OCI-LY1 (cell line): ENCODE data around the gene C1GALT1C1L.

Source experiments
- H2AFZ ChIP-seq: fragments of 200-600 bp; sonication (generic), shearing (Covaris generic); 2 replicates; pipeline ENCODE4 v1.6.0; 2014; ENCODE audit warnings: antibody characterized with exemption, mild to moderate bottlenecking, low read length
- H3F3A ChIP-seq: fragments of 200-600 bp; sonication (generic), shearing (Covaris generic); 2 replicates; pipeline ENCODE4 v1.6.0; 2014; ENCODE audit warnings: mild to moderate bottlenecking, antibody characterized with exemption, low read length, moderate library complexity; ENCODE audit not compliant: insufficient read depth
- H3K27ac ChIP-seq: fragments of 200-600 bp; sonication (generic); 2 replicates; pipeline ENCODE4 v1.5.1; 2014; ENCODE audit warnings: low read length, mixed run types, mild to moderate bottlenecking, low read depth; ENCODE audit not compliant: poor library complexity, severe bottlenecking
- H3K27me3 ChIP-seq: fragments of 200-600 bp; sonication (generic); 2 replicates; pipeline ENCODE4 v1.6.0; 2014; ENCODE audit warnings: antibody characterized with exemption, mild to moderate bottlenecking, low read length, moderate library complexity; ENCODE audit not compliant: insufficient read depth
- H3K36me3 ChIP-seq: fragments of 200-600 bp; sonication (generic); 2 replicates; pipeline ENCODE4 v1.6.1; 2014; ENCODE audit warnings: mild to moderate bottlenecking, antibody characterized with exemption, low read length, moderate library complexity, mixed read lengths; ENCODE audit not compliant: insufficient read depth
- H3K4me1 ChIP-seq: fragments of 200-600 bp; sonication (generic); 2 replicates; pipeline ENCODE4 v1.5.1; 2014; ENCODE audit warnings: mild to moderate bottlenecking, low read length, moderate library complexity; ENCODE audit not compliant: insufficient read depth, severe bottlenecking
- H3K4me2 ChIP-seq: fragments of 200-600 bp; sonication (generic), shearing (Covaris generic); 2 replicates; pipeline ENCODE4 v1.6.1; 2014; ENCODE audit warnings: low read length
- H3K4me3 ChIP-seq: fragments of 200-600 bp; sonication (generic); 2 replicates; pipeline ENCODE4 v1.5.1; 2014; ENCODE audit warnings: low read length, low read depth, mild to moderate bottlenecking, mixed read lengths; ENCODE audit not compliant: poor library complexity, severe bottlenecking
- H3K79me2 ChIP-seq: fragments of 200-600 bp; shearing (Covaris generic); 2 replicates; pipeline ENCODE4 v1.6.1; 2016; ENCODE audit warnings: mixed run types, low read length, mixed read lengths; ENCODE audit not compliant: insufficient read depth
- H3K9ac ChIP-seq: fragments of 200-600 bp; sonication (generic), shearing (Covaris generic); 2 replicates; pipeline ENCODE4 v1.6.1; 2014; ENCODE audit warnings: mild to moderate bottlenecking, low read length, mixed read lengths
- H3K9me2 ChIP-seq: fragments of 200-600 bp; sonication (generic), shearing (Covaris generic); 2 replicates; pipeline ENCODE4 v1.6.1; 2014; ENCODE audit warnings: low read depth, mild to moderate bottlenecking, low read length, mixed read lengths
- H3K9me3 ChIP-seq: fragments of 200-600 bp; shearing (Covaris generic); 2 replicates; pipeline ENCODE4 v1.6.1; 2014; ENCODE audit warnings: low read length, mixed read lengths
- H4K20me1 ChIP-seq: fragments of 200-600 bp; sonication (generic), shearing (Covaris generic); 2 replicates; pipeline ENCODE4 v1.6.0; 2016; ENCODE audit warnings: mild to moderate bottlenecking, low read length; ENCODE audit not compliant: insufficient read depth
- CTCF ChIP-seq: fragments of 200-600 bp; sonication (generic), shearing (Covaris generic); IDR thresholded peaks from 2 replicates; pipeline ENCODE4 v1.5.1; 2017; ENCODE audit warnings: mild to moderate bottlenecking, antibody characterized with exemption, low read length, moderate library complexity, mixed read lengths
- EZH2 ChIP-seq: fragments of 200-600 bp; sonication (generic), shearing (Covaris generic); IDR thresholded peaks from 2 replicates; pipeline ENCODE4 v1.8.0; 2017; ENCODE audit warnings: borderline replicate concordance, mixed run types, mild to moderate bottlenecking, antibody characterized with exemption, low read length, moderate library complexity, mixed read lengths

The C1GALT1C1L gene

GRCh38 chr2:43714164-43714563 is 37.9 kb upstream of the C1GALT1C1L start:
- H3K4me1 ChIP-seq: no peaks in the 10 kb centered on the region
- no peaks in the 10 kb centered on the region for H4K20me1 ChIP-seq
- no peak overlapping the region for H3K27ac ChIP-seq
- no peaks in the 10 kb centered on the region for H3K27me3 ChIP-seq
- no peak overlapping the region for H3K9ac ChIP-seq
- no peak overlapping the region for H3K4me2 ChIP-seq
- no peak for TF ChIP-seq EZH2
- TF ChIP-seq CTCF: no peak
- H3K4me3 ChIP-seq: no peak overlapping the region
- no peaks in the 10 kb centered on the region for H3K36me3 ChIP-seq
- H3K9me2 ChIP-seq: no peaks in the 10 kb centered on the region
- H3F3A ChIP-seq: no peaks in the 10 kb centered on the region
- H3K79me2 ChIP-seq: no peaks in the 10 kb centered on the region
- H3K9me3 ChIP-seq: no peaks in the 10 kb centered on the region
- H2AFZ ChIP-seq: no peak overlapping the region

- Histone ChIP-seq H3K4me2 (no peak overlapping the region), H3K4me3 (no peak overlapping the region), H3K4me1 (no peaks in the 10 kb centered on the region), H3K79me2 (no peaks in the 10 kb centered on the region), H4K20me1 (no peaks in the 10 kb centered on the region), H3F3A (no peaks in the 10 kb centered on the region), H3K9ac (no peak overlapping the region), H3K27ac (no peak overlapping the region), H3K27me3 (0 out of 2 replicates have a peak, but pooled peaks cover 3% of the 10 kb centered on the region), H3K9me3 (no peaks in the 10 kb centered on the region), H3K36me3 (no peaks in the 10 kb centered on the region), H2AFZ (no peak overlapping the region), H3K9me2 (no peaks in the 10 kb centered on the region)
- TF ChIP-seq EZH2 (no peak), CTCF (no peak)
Observed at GRCh38 chr2:43710866-43711265, 34.6 kb upstream of the C1GALT1C1L start.

- Histone ChIP-seq H3K4me1 (no peaks in the 10 kb centered on the region), H3K9me3 (no peaks in the 10 kb centered on the region), H3K9me2 (no peaks in the 10 kb centered on the region), H3K36me3 (no peaks in the 10 kb centered on the region), H3K79me2 (no peaks in the 10 kb centered on the region), H3K4me2 (no peak overlapping the region), H3F3A (no peaks in the 10 kb centered on the region), H2AFZ (no peak overlapping the region), H3K27ac (no peak overlapping the region), H3K27me3 (0 out of 2 replicates have a peak, but pooled peaks cover 3% of the 10 kb centered on the region), H3K4me3 (no peak overlapping the region), H4K20me1 (no peaks in the 10 kb centered on the region), H3K9ac (no peak overlapping the region)
- no peak for TF ChIP-seq EZH2
- no peak for TF ChIP-seq CTCF
Observed at GRCh38 chr2:43708891-43709290, 32.7 kb upstream of the C1GALT1C1L start.
